NCI-H1105 (cell line): Measurements from ENCODE around the gene NDUFA13.

ENCODE experiments used
- DNase-seq: peaks from one replicate; lab custom pipeline; 2025; lab: John Stamatoyannopoulos, UW

NDUFA13 gene

GRCh38 chr19:19548915-19549759 is 33.1 kb downstream of the NDUFA13 start:
- no peak for DNase-seq

- DNase-seq: no peak
These were observed 33.9 kb downstream of the NDUFA13 start for GRCh38 chr19:19549804-19550464.

- no peak for DNase-seq
These were observed 34.5 kb downstream of the NDUFA13 start for GRCh38 chr19:19550485-19550929.

- DNase-seq: no peak
These were observed 35.2 kb downstream of the NDUFA13 start for GRCh38 chr19:19550972-19551852.

- no peak for DNase-seq
These were observed 35.8 kb downstream of the NDUFA13 start for GRCh38 chr19:19551853-19552192.

- DNase-seq: no peak
These were observed 36.8 kb downstream of the NDUFA13 start for GRCh38 chr19:19552798-19553197.

GRCh38 chr19:19553670-19554069 is 37.6 kb downstream of the NDUFA13 start:
- no peak for DNase-seq

- DNase-seq: no peak
These were observed 38.3 kb downstream of the NDUFA13 start for GRCh38 chr19:19554074-19555023.

GRCh38 chr19:19558055-19558454 is 42.0 kb downstream of the NDUFA13 start:
- no peak for DNase-seq

- no peak for DNase-seq
These were observed 42.6 kb downstream of the NDUFA13 start for GRCh38 chr19:19558636-19559035.

- no peak for DNase-seq
These were observed 43.9 kb downstream of the NDUFA13 start for GRCh38 chr19:19559931-19560330.

- DNase-seq: no peak
These were observed 46.1 kb downstream of the NDUFA13 start for GRCh38 chr19:19561946-19562664.

GRCh38 chr19:19562665-19563347 is 46.8 kb downstream of the NDUFA13 start:
- DNase-seq: no peak

- DNase-seq: no peak
These were observed 47.4 kb downstream of the NDUFA13 start for GRCh38 chr19:19563348-19563848.

- no peak for DNase-seq
These were observed 50.3 kb downstream of the NDUFA13 start for GRCh38 chr19:19566306-19566705.

GRCh38 chr19:19567391-19567790 is 51.4 kb downstream of the NDUFA13 start:
- no peak for DNase-seq

- no peak for DNase-seq
These were observed 53.1 kb downstream of the NDUFA13 start for GRCh38 chr19:19568802-19569756.

- no peak for DNase-seq
These were observed 54.5 kb downstream of the NDUFA13 start for GRCh38 chr19:19570571-19570970.
